Fibroblast of skin of right biceps (primary cell): ENCODE measurements around the gene TNNI2.

Experiments used
- DNase-seq: peaks from one replicate; pipeline ENCODE4 v3.0.0-alpha.2; 2013

The TNNI2 gene

DNA sequence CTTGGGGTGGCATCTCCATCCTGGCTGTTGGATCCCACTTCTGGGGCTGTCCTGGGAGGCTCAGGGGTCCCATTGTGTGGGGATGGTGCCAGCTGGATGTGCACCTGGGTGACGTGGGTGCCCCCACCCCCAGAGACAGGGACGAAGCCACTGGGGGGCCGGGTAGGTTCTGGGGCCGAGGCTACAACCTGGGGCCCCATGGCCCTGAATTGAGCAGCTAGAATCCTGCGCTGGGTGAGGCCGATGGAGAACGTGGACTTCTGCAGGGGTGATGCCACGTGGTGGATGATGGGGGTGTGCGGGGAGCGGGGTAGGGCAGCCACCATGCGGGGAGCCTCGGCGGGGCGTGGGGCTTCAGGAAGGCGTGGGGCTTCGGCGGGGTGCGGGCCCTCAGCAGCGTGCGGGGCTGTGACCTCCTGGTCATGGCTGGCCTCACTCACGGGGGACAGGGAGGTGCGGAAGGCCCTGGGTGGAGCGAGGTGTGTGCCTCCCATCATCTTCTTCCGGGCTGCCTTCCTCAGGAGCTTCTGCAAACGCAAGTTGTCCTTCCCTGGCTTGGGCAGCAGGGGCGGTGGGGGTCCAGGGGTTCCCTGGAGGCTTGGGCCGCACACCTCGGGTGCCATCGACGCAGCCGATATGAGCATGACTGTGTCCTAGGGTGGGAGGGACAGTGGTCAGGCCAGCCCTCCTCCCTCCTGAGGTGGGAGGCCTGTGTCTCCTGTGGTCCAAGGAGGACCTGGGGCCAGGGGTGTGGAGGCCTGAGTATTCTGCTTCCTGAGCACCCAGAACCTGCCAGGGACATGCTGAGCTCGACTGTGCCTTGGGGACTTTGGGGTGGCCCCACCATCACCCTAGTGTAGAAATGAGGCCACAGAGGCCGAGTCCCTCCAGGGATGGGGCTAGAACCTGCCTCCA lies 51.4 kb downstream of the TNNI2 start:
- DNase-seq = no peak
